Measurements from ENCODE around the gene TRDMT1. TPM values are rescaled to one million over a fixed set of nuclear protein-coding genes. Genes with fewer than 3 reads are reported as not detected.

The TRDMT1 gene
- total RNA-seq, 4 donors from 2014 or later = 2.7 to 9.4 (median 4.0) TPM

DNA sequence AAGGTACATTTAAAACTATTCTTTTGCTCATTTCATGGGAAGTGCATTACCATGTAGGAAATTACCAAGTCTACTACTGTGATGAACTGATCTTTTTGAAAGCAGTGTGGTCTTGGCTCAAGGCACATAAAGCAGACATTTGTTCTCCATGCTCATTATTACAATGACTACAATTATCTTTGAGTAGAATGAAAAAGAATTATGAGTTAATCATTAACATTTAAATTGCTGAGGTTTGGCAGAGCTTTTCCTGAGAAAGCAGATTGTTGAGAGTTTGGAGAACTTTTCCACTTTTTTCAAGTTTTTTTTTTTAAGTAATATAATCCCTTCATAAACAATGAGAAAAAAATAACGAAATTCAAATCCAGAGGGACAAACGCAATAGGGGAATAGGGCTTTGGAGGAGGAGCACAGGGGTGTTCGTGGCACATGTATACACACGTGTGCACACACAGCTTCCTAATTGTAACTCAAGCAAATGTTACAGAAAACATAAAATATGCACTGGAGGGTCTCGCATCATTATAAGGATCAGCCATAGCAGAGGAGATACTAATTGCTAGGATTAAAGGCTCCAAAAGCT is 62.9 kb downstream of the TRDMT1 start:
- TF ChIP-seq EP300 (IDR thresholded peaks at IDR 0.05) (no peak), POLR2A (IDR thresholded peaks at IDR 0.05) (no peak), POLR2AphosphoS5 (IDR thresholded peaks at IDR 0.05) (no peak), CTCF (IDR thresholded peaks at IDR 0.05) (no peak)
- Histone ChIP-seq H3K4me3 (no peak overlapping the region), H3K27me3 (no peaks in the 10 kb centered on the region), H3K36me3 (no peaks in the 10 kb centered on the region), H3K4me1 (no peaks in the 10 kb centered on the region), H3K27ac (no peak overlapping the region), H3K9me3 (no peaks in the 10 kb centered on the region)
- no peak for DNase-seq (ENCODE audit: low spot score in 2 of 2)
- WGBS = 65% methylated on average over 5 of the region's 5 CpGs

GRCh38 chr10:17134737-17135260 is 66.7 kb downstream of the TRDMT1 start:
- no peaks in the 10 kb centered on the region for H3K4me1 ChIP-seq
- H3K4me3 ChIP-seq = no peak overlapping the region
- no peaks in the 10 kb centered on the region for H3K36me3 ChIP-seq
- no peak overlapping the region for H3K27ac ChIP-seq
- TF ChIP-seq POLR2AphosphoS5 (IDR thresholded peaks at IDR 0.05) = no peak
- TF ChIP-seq POLR2A (IDR thresholded peaks at IDR 0.05) = no peak
- TF ChIP-seq EP300 (IDR thresholded peaks at IDR 0.05) = no peak
- no peak for TF ChIP-seq CTCF (IDR thresholded peaks at IDR 0.05)
- no peaks in the 10 kb centered on the region for H3K9me3 ChIP-seq
- no peaks in the 10 kb centered on the region for H3K27me3 ChIP-seq
- no peak for DNase-seq (ENCODE audit: low spot score in 2 of 2)

GRCh38 chr10:17134282-17134681 is 67.2 kb downstream of the TRDMT1 start:
- Histone ChIP-seq H3K4me1 (no peaks in the 10 kb centered on the region), H3K36me3 (no peaks in the 10 kb centered on the region), H3K27me3 (no peaks in the 10 kb centered on the region), H3K4me3 (no peak overlapping the region), H3K27ac (no peak overlapping the region), H3K9me3 (no peaks in the 10 kb centered on the region)
- DNase-seq (ENCODE audit: low spot score in 2 of 2) = no peak
- 80% methylated on average over 2 of the region's 2 CpGs for WGBS
- TF ChIP-seq EP300 (IDR thresholded peaks at IDR 0.05) (no peak), POLR2AphosphoS5 (IDR thresholded peaks at IDR 0.05) (no peak), CTCF (IDR thresholded peaks at IDR 0.05) (no peak), POLR2A (IDR thresholded peaks at IDR 0.05) (no peak)

GRCh38 chr10:17129741-17130140 is 71.7 kb downstream of the TRDMT1 start, which contains the start of gene CUBN:
Gene CUBN, minus strand, starts transcription at chr10:17129811. Its CDS starts 46 bp downstream, at chr10:17129765.
- no peaks in the 10 kb centered on the region for H3K27me3 ChIP-seq
- no peak within 1 kb of the TSS for H3K27ac ChIP-seq
- H3K36me3 ChIP-seq = no peaks in the 10 kb centered on the region
- H3K4me1 ChIP-seq = no peaks in the 10 kb centered on the region
- TF ChIP-seq POLR2AphosphoS5 (IDR thresholded peaks at IDR 0.05) = no peak
- TF ChIP-seq CTCF (IDR thresholded peaks at IDR 0.05) = no peak
- TF ChIP-seq EP300 (IDR thresholded peaks at IDR 0.05) = no peak
- TF ChIP-seq POLR2A (IDR thresholded peaks at IDR 0.05) = no peak
- DNase-seq (ENCODE audit: low spot score in 2 of 2) = no peak
- no peaks in the 10 kb centered on the region for H3K9me3 ChIP-seq
- WGBS = 97% methylated on average over 1 of the region's 1 CpG
- H3K4me3 ChIP-seq = no peak within 1 kb of the TSS

DNA sequence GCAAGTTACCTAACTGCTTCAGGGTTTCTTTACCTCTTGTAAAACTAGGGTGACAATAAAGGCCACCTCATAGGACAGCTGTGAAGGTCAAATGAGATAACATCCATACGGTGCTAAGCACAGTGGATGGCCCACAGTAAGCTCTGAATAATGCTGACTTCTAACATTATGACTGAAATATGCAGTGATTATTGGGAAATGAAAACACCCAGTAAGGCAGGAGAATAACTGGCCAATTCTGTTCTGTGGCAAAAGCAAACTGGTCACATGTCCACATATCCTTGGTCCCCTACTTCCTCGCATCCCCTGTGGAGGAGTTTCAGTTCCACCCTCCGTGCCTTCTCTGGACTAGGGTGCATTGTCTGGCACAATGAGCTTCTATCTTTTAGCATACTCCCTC is 73.2 kb downstream of the TRDMT1 start:
- Histone ChIP-seq H3K4me1 (no peaks in the 10 kb centered on the region), H3K27me3 (no peaks in the 10 kb centered on the region), H3K36me3 (no peaks in the 10 kb centered on the region), H3K27ac (no peak overlapping the region), H3K4me3 (no peak overlapping the region), H3K9me3 (no peaks in the 10 kb centered on the region)
- DNase-seq (ENCODE audit: low spot score in 2 of 2) = no peak
- WGBS = 80% methylated on average over 3 of the region's 3 CpGs
- TF ChIP-seq POLR2A (IDR thresholded peaks at IDR 0.05) = no peak

GRCh38 chr10:17126327-17126726 is 75.1 kb downstream of the TRDMT1 start:
- TF ChIP-seq POLR2AphosphoS5 (IDR thresholded peaks at IDR 0.05) (no peak), EP300 (IDR thresholded peaks at IDR 0.05) (no peak), POLR2A (IDR thresholded peaks at IDR 0.05) (no peak), CTCF (IDR thresholded peaks at IDR 0.05) (no peak)
- 92% methylated on average over 5 of the region's 5 CpGs for WGBS

More at GRCh38 chr10:17126327-17126726, 75.1 kb downstream of the TRDMT1 start:
- no peak for DNase-seq (ENCODE audit: low spot score in 2 of 2)
- Histone ChIP-seq H3K27me3 (no peaks in the 10 kb centered on the region), H3K4me1 (no peaks in the 10 kb centered on the region), H3K36me3 (no peaks in the 10 kb centered on the region), H3K9me3 (no peaks in the 10 kb centered on the region), H3K27ac (no peak overlapping the region), H3K4me3 (no peak overlapping the region)

Measured in suprapubic skin (tissue), 4 donors.